PFSK-1 (cell line): ENCODE results near the gene OSBPL9.

Experiments used
- FOXP2 ChIP-seq: optimal IDR thresholded peaks from 2 replicates; pipeline ENCODE3; 2011; ENCODE audit warnings: borderline replicate concordance, control low read depth, inconsistent platforms; ENCODE audit not compliant: insufficient read depth; ENCODE audit errors: extremely low read length, extremely low read depth
- POLR2AphosphoS5 ChIP-seq: IDR thresholded peaks from 2 replicates; pipeline ENCODE4 v1.6.1; 2012; ENCODE audit warnings: low read depth, mild to moderate bottlenecking, control low read depth, low read length, moderate library complexity
- REST ChIP-seq, 2 experiments: IDR thresholded peaks; 2 replicates each; pipeline versions ENCODE4 v1.6.1 to v1.8.0; 2011 to 2012; ENCODE audit warnings: low read depth in 2 of 2, low read length in 2 of 2, control low read depth in 1 of 2, inconsistent platforms in 1 of 2, mild to moderate bottlenecking in 1 of 2, moderate library complexity in 1 of 2; ENCODE audit not compliant: insufficient read depth in 1 of 2
- SIN3A ChIP-seq: IDR thresholded peaks from 2 replicates; pipeline ENCODE4 v1.6.1; 2012; ENCODE audit warnings: mild to moderate bottlenecking, low read length, moderate library complexity, borderline replicate concordance; ENCODE audit not compliant: insufficient read depth
- TAF1 ChIP-seq: IDR thresholded peaks from 2 replicates; pipeline ENCODE4 v1.6.1; 2012; ENCODE audit warnings: low read length, control low read depth, borderline replicate concordance; ENCODE audit not compliant: insufficient read depth

OSBPL9 gene

DNA sequence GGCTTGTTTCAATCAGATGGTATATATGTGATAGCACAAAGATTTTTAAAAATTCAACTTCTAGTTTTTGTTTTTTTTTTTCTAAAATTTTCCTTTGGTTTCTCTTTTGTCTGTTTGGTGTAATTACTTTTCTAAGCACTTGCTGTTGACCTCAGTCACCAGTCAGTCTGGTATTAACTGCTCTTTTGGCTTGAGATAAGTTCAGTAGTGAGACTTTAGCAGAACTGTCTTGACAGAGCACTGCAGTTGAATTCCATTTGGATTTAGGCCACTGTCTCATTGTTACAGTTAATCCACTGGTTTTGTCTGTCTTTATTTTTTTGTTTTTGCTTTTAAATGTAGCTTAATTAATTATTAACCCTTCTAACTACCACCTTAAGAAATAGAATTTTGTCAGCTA is 36.2 kb downstream of the OSBPL9 start:
- TF ChIP-seq SIN3A (no peak), TAF1 (no peak), POLR2AphosphoS5 (no peak), FOXP2 (no peak), REST (IDR thresholded peaks at IDR 0.05; ENCODE audit: insufficient read depth in 1 of 2, low read depth in 2 of 2, low read length in 2 of 2) (no peak)

DNA sequence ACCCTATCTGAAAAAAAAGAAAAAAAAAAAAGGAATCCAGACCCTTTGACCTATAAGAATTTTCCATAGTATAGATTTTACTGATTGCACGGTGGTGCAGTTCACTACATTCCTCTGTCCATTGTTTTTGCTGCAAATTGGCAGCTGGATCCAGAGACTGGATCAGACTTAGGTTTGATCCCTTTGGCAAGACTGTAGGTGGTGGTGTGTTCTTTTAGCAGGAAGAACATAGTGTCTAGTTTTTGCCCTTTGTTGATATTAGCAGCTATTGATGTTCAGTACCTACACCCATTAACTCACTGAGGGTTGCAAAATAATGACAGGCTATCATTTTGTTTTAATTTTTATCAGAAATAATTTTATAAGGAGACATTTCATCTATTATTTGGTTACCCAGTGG is 37.1 kb downstream of the OSBPL9 start:
- no peak for TF ChIP-seq REST (IDR thresholded peaks at IDR 0.05; ENCODE audit: insufficient read depth in 1 of 2, low read depth in 2 of 2, low read length in 2 of 2)
- TF ChIP-seq TAF1: no peak
- no peak for TF ChIP-seq FOXP2
- no peak for TF ChIP-seq POLR2AphosphoS5
- no peak for TF ChIP-seq SIN3A

DNA sequence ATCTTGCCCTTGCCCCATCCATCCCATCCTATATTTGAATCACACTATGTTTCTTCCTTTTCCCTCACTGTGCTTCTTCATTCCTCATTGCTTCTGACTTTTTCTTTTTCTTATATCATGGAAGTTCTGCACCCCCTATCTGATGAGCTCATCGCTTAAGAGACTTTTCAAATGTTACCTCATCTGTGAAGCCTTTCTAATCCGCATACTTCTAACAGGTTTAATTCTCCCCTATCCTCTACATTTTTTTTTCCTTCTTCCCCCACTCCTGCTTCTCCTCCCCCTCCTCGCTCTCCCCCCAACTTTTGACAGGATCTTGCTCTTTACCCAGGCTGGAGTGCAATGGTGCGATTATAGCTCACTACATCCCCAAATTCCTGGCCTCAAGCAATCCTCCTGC is 39.5 kb downstream of the OSBPL9 start:
- no peak for TF ChIP-seq TAF1
- TF ChIP-seq SIN3A: no peak
- TF ChIP-seq POLR2AphosphoS5: no peak
- TF ChIP-seq REST (IDR thresholded peaks at IDR 0.05; ENCODE audit: insufficient read depth in 1 of 2, low read depth in 2 of 2, low read length in 2 of 2): no peak
- no peak for TF ChIP-seq FOXP2

- no peak for TF ChIP-seq REST (IDR thresholded peaks at IDR 0.05; ENCODE audit: insufficient read depth in 1 of 2, low read depth in 2 of 2, low read length in 2 of 2)
- TF ChIP-seq POLR2AphosphoS5: no peak
- no peak for TF ChIP-seq SIN3A
- TF ChIP-seq FOXP2: no peak
- no peak for TF ChIP-seq TAF1
Measured at GRCh38 chr1:51660580-51660979, 43.7 kb downstream of the OSBPL9 start.

- no peak for TF ChIP-seq POLR2AphosphoS5
- no peak for TF ChIP-seq TAF1
- no peak for TF ChIP-seq FOXP2
- TF ChIP-seq REST (IDR thresholded peaks at IDR 0.05; ENCODE audit: insufficient read depth in 1 of 2, low read depth in 2 of 2, low read length in 2 of 2): no peak
- TF ChIP-seq SIN3A: no peak
Measured at GRCh38 chr1:51661081-51661518, 44.2 kb downstream of the OSBPL9 start.
